KMS-11 (cell line): ENCODE results near the gene KIAA1143.

Experiments used
- H2AFZ ChIP-seq: fragments of 200-600 bp; sonication (generic); 2 replicates; pipeline ENCODE4 v1.6.1; 2016; ENCODE audit warnings: antibody characterized with exemption, mixed run types, low read depth
- H3K27ac ChIP-seq: fragments of 200-600 bp; sonication (generic); 2 replicates; pipeline ENCODE4 v1.6.1; 2016; ENCODE audit warnings: mild to moderate bottlenecking, mixed run types
- H3K27me3 ChIP-seq: fragments of 200-600 bp; sonication (generic); 2 replicates; pipeline ENCODE4 v1.6.1; 2017; ENCODE audit warnings: mild to moderate bottlenecking, low read depth, mixed run types, moderate library complexity; ENCODE audit not compliant: insufficient read depth
- H3K36me3 ChIP-seq: fragments of 200-600 bp; sonication (generic); 2 replicates; pipeline ENCODE4 v1.6.1; 2017; ENCODE audit warnings: mild to moderate bottlenecking, mixed run types; ENCODE audit not compliant: insufficient read depth
- H3K4me1 ChIP-seq: fragments of 200-600 bp; sonication (generic); 2 replicates; pipeline ENCODE4 v1.6.1; 2016; ENCODE audit warnings: mild to moderate bottlenecking, low read depth, mixed run types; ENCODE audit not compliant: poor library complexity, severe bottlenecking
- H3K4me2 ChIP-seq: fragments of 200-600 bp; sonication (generic); 2 replicates; pipeline ENCODE4 v1.7.0; 2016; ENCODE audit warnings: mild to moderate bottlenecking, mixed run types
- H3K4me3 ChIP-seq: fragments of 200-600 bp; sonication (generic); IDR thresholded peaks from 2 replicates; pipeline ENCODE4 v1.6.1; 2017; ENCODE audit warnings: low read depth, low read length, mixed read lengths; ENCODE audit not compliant: insufficient read depth
- H3K79me2 ChIP-seq: fragments of 200-600 bp; sonication (generic); 2 replicates; pipeline ENCODE4 v1.6.1; 2016; ENCODE audit warnings: low read depth, mixed run types; ENCODE audit not compliant: insufficient read depth
- H3K9ac ChIP-seq: fragments of 200-600 bp; sonication (generic); 2 replicates; pipeline ENCODE4 v1.6.1; 2016; ENCODE audit warnings: mild to moderate bottlenecking, mixed run types
- H4K20me1 ChIP-seq: fragments of 200-600 bp; sonication (generic); 2 replicates; pipeline ENCODE4 v1.6.1; 2016; ENCODE audit warnings: mild to moderate bottlenecking, mixed run types; ENCODE audit not compliant: insufficient read depth
- CTCF ChIP-seq: fragments of 200-600 bp; sonication (generic); conservative IDR thresholded peaks from 2 replicates; pipeline ENCODE4 v1.6.1; 2017; ENCODE audit warnings: low read depth, mild to moderate bottlenecking, antibody characterized with exemption, low read length, moderate library complexity, mixed read lengths

KIAA1143 gene

DNA sequence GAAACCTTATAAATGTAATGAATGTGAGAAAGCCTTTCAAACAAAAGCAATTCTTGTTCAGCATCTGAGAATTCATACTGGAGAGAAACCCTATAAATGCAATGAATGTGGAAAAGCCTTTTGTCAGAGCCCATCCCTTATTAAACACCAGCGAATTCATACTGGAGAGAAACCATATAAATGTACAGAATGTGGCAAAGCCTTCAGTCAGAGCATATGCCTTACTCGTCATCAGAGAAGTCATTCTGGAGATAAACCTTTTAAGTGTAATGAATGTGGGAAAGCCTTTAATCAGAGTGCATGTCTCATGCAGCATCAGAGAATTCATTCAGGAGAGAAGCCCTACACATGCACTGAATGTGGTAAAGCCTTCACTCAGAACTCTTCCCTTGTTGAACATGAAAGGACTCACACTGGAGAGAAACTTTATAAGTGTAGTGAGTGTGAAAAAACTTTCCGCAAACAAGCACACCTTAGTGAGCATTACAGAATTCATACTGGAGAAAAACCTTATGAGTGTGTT is 26.7 kb downstream of the KIAA1143 start:
- TF ChIP-seq CTCF: no peak
- Histone ChIP-seq H3K79me2 (no peaks in the 10 kb centered on the region), H4K20me1 (no peaks in the 10 kb centered on the region), H3K27me3 (no peaks in the 10 kb centered on the region), H3K36me3 (no peaks in the 10 kb centered on the region), H3K9ac (no peak overlapping the region), H3K4me1 (no peaks in the 10 kb centered on the region), H3K4me2 (no peak overlapping the region), H2AFZ (no peak overlapping the region), H3K27ac (no peak overlapping the region), H3K4me3 (no peak overlapping the region)

DNA sequence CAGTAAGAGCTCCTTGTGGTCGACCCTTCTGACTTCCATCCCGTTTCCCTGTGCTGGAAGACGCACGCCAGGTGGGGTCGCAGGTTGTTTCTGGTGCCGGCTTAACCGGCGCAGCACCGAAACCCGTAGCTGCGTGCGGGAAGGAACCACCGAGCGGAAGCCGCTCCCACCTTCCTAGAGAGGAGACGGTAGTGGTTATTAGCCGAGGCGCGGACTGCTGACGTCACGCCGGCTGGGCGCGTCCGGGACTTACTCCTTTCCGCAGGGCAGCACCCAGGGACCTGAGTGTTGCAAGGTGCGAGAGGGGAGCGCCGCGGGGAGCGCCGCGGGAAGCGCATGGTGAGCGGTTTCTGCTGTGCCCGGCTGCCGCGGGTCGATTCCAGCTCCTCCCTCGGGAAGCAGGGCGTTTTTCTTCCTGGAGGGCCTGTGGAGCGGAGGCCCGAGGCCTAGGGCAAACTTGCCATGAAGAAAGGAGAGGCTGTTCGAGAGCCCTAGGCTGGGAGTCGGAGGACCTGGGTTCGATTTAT is 32.0 kb downstream of the KIAA1143 start, which contains the start of gene ZNF501:
Gene ZNF501, plus strand, starts transcription at position 252 of the 527 bp plus-strand sequence. CDS start 4,787 bp downstream, outside the sequence.
- TF ChIP-seq CTCF: no peak
- Histone ChIP-seq H4K20me1 (no peaks in the 10 kb centered on the region), H3K4me3 (no peak within 1 kb of the TSS), H3K4me1 (no peaks in the 10 kb centered on the region), H3K27ac (no peak within 1 kb of the TSS), H3K27me3 (no peaks in the 10 kb centered on the region), H2AFZ (no peak within 1 kb of the TSS), H3K79me2 (no peaks in the 10 kb centered on the region), H3K9ac (no peak within 1 kb of the TSS), H3K36me3 (no peaks in the 10 kb centered on the region), H3K4me2 (no peak within 1 kb of the TSS)

DNA sequence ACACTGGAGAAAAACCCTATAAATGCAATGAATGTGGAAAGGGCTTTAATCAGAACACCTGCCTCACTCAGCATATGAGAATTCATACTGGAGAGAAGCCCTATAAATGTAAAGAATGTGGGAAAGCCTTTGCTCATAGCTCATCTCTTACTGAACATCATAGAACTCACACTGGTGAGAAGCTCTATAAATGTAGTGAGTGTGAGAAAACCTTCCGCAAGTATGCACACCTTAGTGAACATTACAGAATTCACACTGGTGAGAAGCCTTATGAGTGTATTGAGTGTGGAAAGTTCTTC is 39.4 kb downstream of the KIAA1143 start:
- H3K9ac ChIP-seq: no peak overlapping the region
- no peaks in the 10 kb centered on the region for H3K79me2 ChIP-seq
- no peak overlapping the region for H3K27ac ChIP-seq
- TF ChIP-seq CTCF: no peak
- H3K4me3 ChIP-seq: no peak overlapping the region
- no peaks in the 10 kb centered on the region for H3K36me3 ChIP-seq
- no peaks in the 10 kb centered on the region for H4K20me1 ChIP-seq
- no peak overlapping the region for H3K4me2 ChIP-seq
- H3K27me3 ChIP-seq: no peaks in the 10 kb centered on the region
- no peaks in the 10 kb centered on the region for H3K4me1 ChIP-seq
- H2AFZ ChIP-seq: no peak overlapping the region

GRCh38 chr3:44721231-44722102 is 40.0 kb downstream of the KIAA1143 start:
- H3K36me3 ChIP-seq: no peaks in the 10 kb centered on the region

More at GRCh38 chr3:44721231-44722102, 40.0 kb downstream of the KIAA1143 start:
- Histone ChIP-seq H3K27ac (no peak overlapping the region), H3K4me2 (no peak overlapping the region), H3K27me3 (no peaks in the 10 kb centered on the region), H2AFZ (no peak overlapping the region), H3K9ac (no peak overlapping the region), H3K79me2 (no peaks in the 10 kb centered on the region), H3K4me1 (no peaks in the 10 kb centered on the region), H4K20me1 (no peaks in the 10 kb centered on the region), H3K4me3 (no peak overlapping the region)
- TF ChIP-seq CTCF: no peak
